Lung microvascular endothelial cell (primary cell): Measurements from ENCODE around the gene TAOK2. TPM values are rescaled to one million over a fixed set of nuclear protein-coding genes. Genes with fewer than 3 reads are reported as not detected.

ENCODE experiments used
- DNase-seq, 2 donors: peaks; one replicate each; pipeline versions ENCODE4 v3.0.0 to v3.0.0-alpha.2; 2010; ENCODE audit warnings: low read depth in 2 of 2
- total RNA-seq: library from RNA; depleted of rRNA; stranded (reverse); fragments of >200 nt; gene quantifications from 2 replicates; pipeline ENCODE4 v1.2.1, GENCODE V29; 2014

The TAOK2 gene
- total RNA-seq, 1 donor from 2014 or later = 86.1 TPM

GRCh38 chr16:29987371-29988085 lies 13.9 kb downstream of the TAOK2 start:
- DNase-seq = no peak

- DNase-seq = no peak
Measured at GRCh38 chr16:29988346-29989075, 14.8 kb downstream of the TAOK2 start.

GRCh38 chr16:29989111-29989858 lies 15.6 kb downstream of the TAOK2 start:
- no peak for DNase-seq

- DNase-seq = no peak
Measured at GRCh38 chr16:29990034-29990433, 16.4 kb downstream of the TAOK2 start.

- DNase-seq = no peak
Measured at GRCh38 chr16:29990883-29991570, 17.4 kb downstream of the TAOK2 start.

- no peak for DNase-seq
Measured at GRCh38 chr16:29991571-29991904, 17.9 kb downstream of the TAOK2 start.

GRCh38 chr16:29992344-29992967 lies 18.8 kb downstream of the TAOK2 start:
- DNase-seq = peak in 1 of 2 donors; percentile 32

- DNase-seq = no peak
Measured at GRCh38 chr16:29993191-29993902, 19.7 kb downstream of the TAOK2 start.

- no peak for DNase-seq
Measured at GRCh38 chr16:29993903-29994599, 20.4 kb downstream of the TAOK2 start.

GRCh38 chr16:29994600-29995323 lies 21.1 kb downstream of the TAOK2 start:
- DNase-seq = peak; percentile 23 to 54

GRCh38 chr16:29995324-29995910 lies 21.7 kb downstream of the TAOK2 start, which contains the start of gene HIRIP3:
Gene HIRIP3 (minus strand): TSS chr16:29995617. CDS start chr16:29995605, 12 bp downstream.
- peak; percentile 72 to 82 for DNase-seq

GRCh38 chr16:29995911-29996765 lies 22.5 kb downstream of the TAOK2 start, which contains the start of gene INO80E:
Gene INO80E (plus strand): TSS chr16:29996241. CDS start chr16:29996311, 70 bp downstream.
- peak; percentile 96 to 97 for DNase-seq

GRCh38 chr16:29996766-29997250 lies 23.1 kb downstream of the TAOK2 start:
- peak in 1 of 2 donors; percentile 14 for DNase-seq

- no peak for DNase-seq
Measured at GRCh38 chr16:29999605-30000004, 25.9 kb downstream of the TAOK2 start.

GRCh38 chr16:30000735-30001631 lies 27.3 kb downstream of the TAOK2 start:
- no peak for DNase-seq

- no peak for DNase-seq
Measured at GRCh38 chr16:30002614-30003346, 29.1 kb downstream of the TAOK2 start.
